Measurements from ENCODE around the gene OR5AU1.

The OR5AU1 gene

DNA sequence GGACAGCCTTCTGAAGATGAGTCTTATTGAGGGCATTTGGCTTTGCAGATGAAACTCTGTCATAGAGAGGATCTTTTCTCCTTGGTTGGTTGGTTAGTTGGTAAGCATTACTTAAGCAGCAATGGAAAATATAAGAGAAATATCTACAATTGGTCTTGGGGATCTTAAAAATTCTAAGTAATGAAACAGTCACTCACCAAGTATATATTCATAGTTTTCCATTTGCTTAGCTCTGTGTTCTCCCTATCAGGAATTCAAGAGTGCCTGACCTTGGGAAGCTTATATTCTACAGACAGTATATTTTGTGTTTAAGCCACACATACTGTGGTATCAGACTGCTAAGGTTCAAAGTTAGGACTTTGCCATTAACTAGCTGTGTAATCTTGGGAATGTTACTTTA, at the start of gene OR5AU1:
Gene OR5AU1 (minus strand): TSS at position 101 of the 400 bp plus-strand sequence. CDS start 191 bp downstream, outside the sequence.
- TF ChIP-seq, protein P1, sequence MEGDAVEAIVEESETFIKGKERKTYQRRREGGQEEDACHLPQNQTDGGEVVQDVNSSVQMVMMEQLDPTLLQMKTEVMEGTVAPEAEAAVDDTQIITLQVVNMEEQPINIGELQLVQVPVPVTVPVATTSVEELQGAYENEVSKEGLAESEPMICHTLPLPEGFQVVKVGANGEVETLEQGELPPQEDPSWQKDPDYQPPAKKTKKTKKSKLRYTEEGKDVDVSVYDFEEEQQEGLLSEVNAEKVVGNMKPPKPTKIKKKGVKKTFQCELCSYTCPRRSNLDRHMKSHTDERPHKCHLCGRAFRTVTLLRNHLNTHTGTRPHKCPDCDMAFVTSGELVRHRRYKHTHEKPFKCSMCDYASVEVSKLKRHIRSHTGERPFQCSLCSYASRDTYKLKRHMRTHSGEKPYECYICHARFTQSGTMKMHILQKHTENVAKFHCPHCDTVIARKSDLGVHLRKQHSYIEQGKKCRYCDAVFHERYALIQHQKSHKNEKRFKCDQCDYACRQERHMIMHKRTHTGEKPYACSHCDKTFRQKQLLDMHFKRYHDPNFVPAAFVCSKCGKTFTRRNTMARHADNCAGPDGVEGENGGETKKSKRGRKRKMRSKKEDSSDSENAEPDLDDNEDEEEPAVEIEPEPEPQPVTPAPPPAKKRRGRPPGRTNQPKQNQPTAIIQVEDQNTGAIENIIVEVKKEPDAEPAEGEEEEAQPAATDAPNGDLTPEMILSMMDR (IDR thresholded peaks at IDR 0.05; ENCODE audit: low read depth, low read length): no peak
- no peak for DNase-seq (ENCODE audit: extremely low read depth, low read depth)

DNA sequence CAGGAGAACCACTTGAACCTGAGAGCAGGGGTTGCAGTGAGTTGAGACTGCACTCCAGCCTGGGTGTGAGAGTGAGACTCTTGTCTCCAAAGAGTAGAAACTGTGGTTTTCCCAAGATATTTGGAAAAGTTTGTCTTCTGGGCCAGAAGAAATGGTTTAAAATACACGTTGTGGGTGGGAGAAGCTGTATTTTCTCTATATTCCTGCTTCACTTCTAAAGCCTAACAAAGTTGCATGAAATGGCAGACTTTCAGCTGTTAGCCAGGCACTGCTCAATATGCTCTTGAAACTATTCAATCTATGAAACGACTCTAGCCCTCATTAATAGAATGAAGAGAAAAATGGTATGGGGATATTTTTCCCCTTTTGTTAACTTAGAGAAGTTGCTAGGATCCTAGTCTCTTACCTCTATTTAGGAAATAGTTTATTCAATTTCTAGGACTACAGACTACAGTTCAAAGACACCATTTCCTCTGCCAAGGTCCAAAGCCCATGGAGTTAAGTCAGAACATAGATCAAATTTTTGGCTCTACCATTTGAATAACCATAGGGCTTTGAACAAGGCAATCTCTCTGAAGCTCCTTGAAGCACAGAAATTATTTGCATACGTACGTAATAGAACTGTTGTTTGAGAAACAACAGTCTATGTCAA, 49.3 kb upstream of the OR5AU1 start:
- DNase-seq (ENCODE audit: extremely low read depth, low read depth): no peak
- TF ChIP-seq, protein P1 (IDR thresholded peaks at IDR 0.05; ENCODE audit: low read depth, low read length): no peak

DNA sequence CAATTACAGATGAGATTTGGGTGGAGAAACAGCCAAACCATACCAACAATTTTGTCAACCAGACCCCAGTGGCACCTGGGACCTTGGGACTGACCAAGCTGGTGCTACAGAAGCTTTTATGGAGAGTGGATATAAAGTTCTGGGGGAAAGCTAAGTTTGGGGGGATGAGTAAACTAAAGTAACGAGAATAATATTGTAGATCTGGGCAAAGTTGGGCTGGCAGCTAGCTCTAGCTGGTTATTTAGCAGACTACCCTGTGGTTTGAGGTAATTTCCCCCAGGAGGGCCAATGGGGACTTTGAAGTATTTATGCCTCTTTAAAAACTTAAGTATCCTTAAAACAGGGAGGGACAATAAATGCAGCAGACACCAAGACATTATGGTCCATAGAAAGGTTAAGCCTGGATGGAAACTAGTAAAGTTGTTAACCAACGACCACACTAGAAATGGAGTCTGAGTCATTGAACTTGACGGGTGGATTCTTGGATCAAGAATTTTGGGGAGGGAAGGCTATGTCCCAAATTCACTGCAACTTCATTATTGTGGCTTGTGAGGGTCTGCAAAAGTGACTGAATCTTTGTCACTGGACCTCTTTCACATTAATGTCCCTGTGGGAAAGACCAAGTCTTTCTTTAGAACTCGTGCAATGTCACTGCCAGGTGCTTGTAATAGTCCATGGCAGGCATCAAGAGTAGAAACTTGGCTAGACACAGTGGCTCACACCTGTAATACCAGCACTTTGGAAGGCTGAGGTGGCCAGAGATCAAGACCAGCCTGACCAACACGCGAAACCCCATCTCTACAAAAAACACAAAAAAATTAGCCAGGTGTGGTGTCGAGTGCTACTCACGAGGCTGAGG, 48.5 kb upstream of the OR5AU1 start:
- TF ChIP-seq, protein P1 (IDR thresholded peaks at IDR 0.05; ENCODE audit: low read depth, low read length): no peak
- DNase-seq (ENCODE audit: extremely low read depth, low read depth): no peak

DNA sequence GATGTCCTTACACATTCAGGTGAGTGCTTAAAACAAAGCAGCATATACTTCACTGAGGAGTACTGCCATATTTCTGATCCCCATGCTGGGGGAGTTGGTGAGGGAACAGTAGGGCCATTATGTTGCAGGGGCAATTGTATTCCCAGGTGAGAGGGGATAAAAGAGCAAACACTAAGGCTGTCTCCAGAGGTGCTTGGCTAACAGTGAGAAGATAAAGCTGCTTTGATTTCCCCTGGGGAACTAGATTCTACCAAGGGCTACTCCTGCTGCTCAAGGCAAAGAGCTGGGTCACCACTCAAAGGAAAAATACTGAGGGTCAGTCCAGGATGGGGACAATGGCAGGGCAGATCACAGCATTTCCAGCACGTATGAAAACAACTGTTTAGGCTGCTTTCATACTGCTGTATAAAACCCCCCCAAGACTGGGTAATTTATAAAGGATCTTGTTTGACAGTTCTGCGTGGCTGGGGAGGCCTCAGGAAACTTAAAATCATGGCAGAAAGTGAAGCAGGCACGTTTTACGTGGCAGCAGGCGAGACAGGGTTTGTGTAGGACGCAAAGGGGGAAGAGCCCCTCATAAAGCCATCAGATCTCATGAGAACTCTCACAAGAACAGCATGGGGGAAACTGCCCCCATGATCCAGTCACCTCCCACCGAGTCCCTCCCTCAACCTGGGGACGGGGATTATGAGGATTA, 47.8 kb upstream of the OR5AU1 start:
- no peak for DNase-seq (ENCODE audit: extremely low read depth, low read depth)
- TF ChIP-seq, protein P1 (IDR thresholded peaks at IDR 0.05; ENCODE audit: low read depth, low read length): no peak

DNA sequence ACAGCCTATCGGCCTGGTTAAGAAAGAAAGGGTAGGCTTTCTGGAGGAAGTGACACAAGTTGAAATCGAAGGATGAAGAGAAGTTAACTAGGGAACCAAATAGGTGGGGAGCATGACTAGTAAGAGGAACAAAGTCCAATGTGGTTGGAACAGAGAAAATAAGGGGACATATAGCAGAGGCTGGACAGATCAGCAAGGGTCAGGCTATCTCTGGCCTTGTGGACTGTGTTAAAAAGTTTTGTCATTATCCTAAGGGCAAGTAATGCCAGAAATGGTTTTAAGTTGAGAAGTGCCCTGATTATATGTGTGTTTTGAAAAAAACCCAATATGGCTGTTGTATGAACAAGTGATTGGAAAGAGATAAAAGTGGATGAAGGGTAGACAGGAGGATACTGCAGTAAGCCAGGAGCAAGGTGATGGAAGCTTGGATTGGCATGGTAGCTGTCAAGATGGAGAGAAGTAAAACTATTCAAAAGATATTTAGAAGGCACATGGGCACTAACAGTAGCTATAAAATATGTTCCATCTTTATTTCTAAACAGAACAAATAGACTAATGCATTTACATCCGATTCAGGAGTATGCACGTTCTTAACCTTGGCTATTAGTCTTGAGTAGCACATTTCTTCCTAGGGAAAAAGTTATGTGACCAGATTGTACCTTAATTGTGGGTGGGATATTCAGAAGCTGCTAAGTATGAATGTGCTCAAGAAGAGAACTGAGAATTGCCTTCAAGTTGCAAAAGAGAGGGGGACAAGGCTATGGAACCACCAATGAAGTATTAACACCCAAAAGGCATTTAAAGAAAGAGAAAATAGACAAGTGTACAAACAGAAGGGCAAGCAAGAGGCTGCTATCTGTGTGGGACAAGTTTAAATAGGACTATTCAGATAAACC, 46.8 kb upstream of the OR5AU1 start:
- TF ChIP-seq, protein P1 (IDR thresholded peaks at IDR 0.05; ENCODE audit: low read depth, low read length): no peak

DNA sequence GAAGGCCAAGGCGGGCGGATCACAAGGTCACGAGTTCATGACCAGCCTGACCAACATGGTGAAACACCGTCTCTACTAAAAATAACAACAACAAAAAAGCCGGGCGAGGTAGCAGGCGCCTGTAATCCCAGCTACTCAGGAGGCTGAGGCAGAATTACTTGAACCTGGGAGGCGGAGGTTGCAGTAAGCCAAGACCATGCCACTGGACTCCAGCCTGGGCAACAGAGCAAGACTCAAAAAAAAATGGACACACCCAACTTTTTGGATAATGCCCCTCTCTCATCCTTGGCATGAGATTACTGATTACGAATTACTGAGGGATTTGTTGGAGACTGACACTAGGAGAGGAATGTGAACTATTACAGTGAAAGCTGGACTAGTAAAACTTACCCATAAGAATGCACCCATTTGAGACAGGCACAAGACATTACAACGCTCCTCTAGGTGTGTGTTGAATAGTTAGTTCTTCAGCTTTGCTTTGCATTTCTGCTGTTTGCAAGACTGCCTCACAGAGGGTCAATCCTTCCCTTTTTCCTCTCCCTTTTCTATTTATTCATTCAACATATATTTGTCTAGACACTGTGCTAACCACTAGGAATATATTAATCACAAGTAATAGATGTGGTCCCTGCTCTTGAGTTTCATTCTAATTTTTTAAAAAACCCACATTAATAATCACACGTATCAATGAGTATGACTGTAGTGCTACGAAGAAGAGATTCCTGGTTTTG, 46.0 kb upstream of the OR5AU1 start:
- TF ChIP-seq, protein P1 (IDR thresholded peaks at IDR 0.05; ENCODE audit: low read depth, low read length): no peak
- no peak for DNase-seq (ENCODE audit: extremely low read depth, low read depth)

More for the DNA sequence above, 46.8 kb upstream of the OR5AU1 start:
- no peak for DNase-seq (ENCODE audit: extremely low read depth, low read depth)

Data from AG09319 (cell line).